Lower leg skin (tissue), 3 donors: ENCODE measurements around the gene RIMS4.

Source experiments
- POLR2A ChIP-seq, 2 donors: fragments of 450-650 bp; IDR thresholded peaks; one replicate each; pipeline ENCODE4 v1.6.1; 2016 to 2017; ENCODE audit warnings: antibody characterized with exemption in 2 of 2, mild to moderate bottlenecking in 1 of 2, moderate library complexity in 1 of 2
- TF ChIP-seq, protein P1 (sequence below), 3 donors: fragments of 450-650 bp; IDR thresholded peaks; one replicate each; pipeline ENCODE4 v1.5.1; 2016; ENCODE audit warnings: antibody characterized with exemption in 3 of 3, mild to moderate bottlenecking in 3 of 3, moderate library complexity in 2 of 3

DNA sequence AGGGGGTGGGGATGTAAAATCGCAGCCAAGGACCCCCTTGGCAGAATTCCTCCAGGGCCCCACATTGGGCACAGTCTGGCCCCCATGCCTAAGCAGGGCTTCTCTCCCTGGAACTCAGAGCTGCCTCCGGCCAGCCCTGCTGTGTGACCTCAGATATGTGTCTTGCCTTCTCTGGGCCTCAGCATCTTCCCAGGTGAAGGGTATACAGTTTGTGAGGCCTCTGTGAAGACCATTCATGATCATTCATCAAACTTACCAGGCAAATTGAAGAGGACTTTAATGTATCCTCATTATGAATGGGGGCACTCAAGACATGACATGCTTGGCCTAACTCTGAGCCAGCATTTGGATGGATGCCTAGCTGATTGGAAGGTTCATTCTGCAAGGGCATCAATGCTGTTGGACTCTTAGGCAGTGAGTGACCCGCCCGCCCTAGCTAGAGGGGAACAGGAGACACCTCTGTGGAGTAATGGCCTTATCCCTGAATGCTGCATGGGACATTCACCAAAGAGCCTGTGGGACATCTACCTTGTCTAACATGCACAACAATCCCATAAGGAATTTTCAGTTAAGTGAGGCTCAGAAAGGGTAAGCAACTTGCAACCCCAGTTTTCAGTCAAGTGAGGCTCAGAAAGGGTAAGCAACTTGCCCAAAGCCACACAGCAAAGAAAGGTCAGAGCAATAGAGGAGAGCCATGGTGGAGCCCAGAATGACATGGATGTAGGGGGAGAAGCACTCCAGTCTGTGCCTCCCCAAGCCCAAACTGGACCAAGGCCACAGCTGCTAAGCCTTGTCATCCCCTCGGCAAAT is 94.6 kb downstream of the RIMS4 start:
- TF ChIP-seq POLR2A (IDR thresholded peaks at IDR 0.05): no peak
- TF ChIP-seq, protein P1, sequence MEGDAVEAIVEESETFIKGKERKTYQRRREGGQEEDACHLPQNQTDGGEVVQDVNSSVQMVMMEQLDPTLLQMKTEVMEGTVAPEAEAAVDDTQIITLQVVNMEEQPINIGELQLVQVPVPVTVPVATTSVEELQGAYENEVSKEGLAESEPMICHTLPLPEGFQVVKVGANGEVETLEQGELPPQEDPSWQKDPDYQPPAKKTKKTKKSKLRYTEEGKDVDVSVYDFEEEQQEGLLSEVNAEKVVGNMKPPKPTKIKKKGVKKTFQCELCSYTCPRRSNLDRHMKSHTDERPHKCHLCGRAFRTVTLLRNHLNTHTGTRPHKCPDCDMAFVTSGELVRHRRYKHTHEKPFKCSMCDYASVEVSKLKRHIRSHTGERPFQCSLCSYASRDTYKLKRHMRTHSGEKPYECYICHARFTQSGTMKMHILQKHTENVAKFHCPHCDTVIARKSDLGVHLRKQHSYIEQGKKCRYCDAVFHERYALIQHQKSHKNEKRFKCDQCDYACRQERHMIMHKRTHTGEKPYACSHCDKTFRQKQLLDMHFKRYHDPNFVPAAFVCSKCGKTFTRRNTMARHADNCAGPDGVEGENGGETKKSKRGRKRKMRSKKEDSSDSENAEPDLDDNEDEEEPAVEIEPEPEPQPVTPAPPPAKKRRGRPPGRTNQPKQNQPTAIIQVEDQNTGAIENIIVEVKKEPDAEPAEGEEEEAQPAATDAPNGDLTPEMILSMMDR (IDR thresholded peaks at IDR 0.05): no peak
